Adipocyte (in vitro differentiated cells): ENCODE data around the gene APP.
A peak's percentile ranks its signal among the peaks of the same experiment; 100 is the strongest.

Experiments used
- DNase-seq: peaks from one replicate; pipeline ENCODE4 v3.0.0-alpha.2; 2015; ENCODE audit warnings: low read depth
- H3K27me3 ChIP-seq: replicated peaks from 2 replicates; pipeline ENCODE4 v1.7.0; 2013; ENCODE audit warnings: mild to moderate bottlenecking, low read length, moderate library complexity; ENCODE audit not compliant: control insufficient read depth, insufficient read depth
- H3K36me3 ChIP-seq: 2 replicates; pipeline ENCODE4 v1.7.0; 2013; ENCODE audit warnings: low read length, mild to moderate bottlenecking, moderate library complexity; ENCODE audit not compliant: control insufficient read depth, insufficient read depth, severe bottlenecking
- H3K4me1 ChIP-seq: 2 replicates; pipeline ENCODE4 v1.7.0; 2013; ENCODE audit warnings: mild to moderate bottlenecking, low read length, moderate library complexity; ENCODE audit not compliant: control insufficient read depth, insufficient read depth
- H3K4me3 ChIP-seq: 2 replicates; pipeline ENCODE4 v1.7.0; 2013; ENCODE audit warnings: mild to moderate bottlenecking, low read length, moderate library complexity
- H3K9ac ChIP-seq: 2 replicates; pipeline ENCODE4 v1.7.0; 2013; ENCODE audit warnings: mild to moderate bottlenecking, low read length, moderate library complexity
- H3K9me3 ChIP-seq: 2 replicates; pipeline ENCODE4 v1.7.0; 2013; ENCODE audit warnings: mild to moderate bottlenecking, low read length, moderate library complexity; ENCODE audit not compliant: control insufficient read depth

Gene APP

DNA sequence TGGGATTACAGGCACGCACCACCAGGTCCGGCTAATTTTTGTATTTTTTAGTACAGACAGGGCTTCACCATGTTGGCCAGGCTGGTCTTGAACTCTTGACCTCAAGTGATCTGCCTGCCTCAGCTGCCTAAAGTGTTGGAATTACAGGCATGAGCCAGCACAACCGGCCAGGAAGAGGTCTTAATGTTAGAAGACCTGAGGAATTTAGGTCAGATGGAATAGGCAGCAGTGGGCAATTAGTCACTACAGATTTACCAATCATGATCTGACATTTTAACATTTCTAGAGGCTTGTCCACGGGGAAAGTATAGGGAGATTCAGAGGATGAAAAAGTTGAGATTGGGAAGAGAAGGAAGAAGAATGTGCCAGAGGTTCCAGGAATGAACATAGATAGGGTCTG is 8.9 kb upstream of the APP start:
- DNase-seq = no peak
- no peak overlapping the region for H3K9ac ChIP-seq
- H3K27me3 ChIP-seq = no peaks in the 10 kb centered on the region
- H3K4me3 ChIP-seq = no peak overlapping the region
- H3K4me1 ChIP-seq = peaks cover under 1% of the 10 kb centered on the region
- peaks cover 9% of the 10 kb centered on the region for H3K9me3 ChIP-seq
- no peaks in the 10 kb centered on the region for H3K36me3 ChIP-seq

DNA sequence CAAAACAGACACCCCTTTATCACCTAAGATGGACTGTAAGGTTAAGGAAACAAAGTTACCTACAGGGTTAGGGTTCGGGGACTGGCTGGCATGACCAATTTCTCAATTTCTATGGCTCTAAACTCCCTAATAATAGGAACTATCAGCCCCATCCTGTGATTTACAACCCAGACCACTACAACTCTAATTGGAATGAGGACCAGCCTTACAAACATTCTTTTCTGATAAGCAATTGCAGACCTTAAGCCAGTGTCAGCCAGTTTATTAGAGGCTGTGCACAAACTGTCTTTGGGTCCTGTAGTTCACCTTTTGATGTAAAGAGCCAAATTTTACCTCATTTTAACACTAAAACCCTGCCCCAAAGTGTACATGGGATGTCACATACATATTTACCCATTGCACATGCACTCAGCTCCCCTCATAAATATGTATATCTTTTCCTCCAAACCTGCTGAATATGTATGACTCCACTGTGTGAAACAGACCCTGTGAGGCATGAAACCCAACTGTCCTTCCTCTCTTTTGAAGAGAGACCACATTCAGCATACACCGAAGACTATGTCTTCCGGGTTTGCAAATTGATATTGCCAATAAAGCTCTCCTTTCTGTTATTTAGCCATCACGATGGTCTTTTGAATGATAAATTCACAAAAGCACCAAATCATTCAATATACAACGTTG is 7.3 kb upstream of the APP start:
- Histone ChIP-seq H3K27me3 (no peaks in the 10 kb centered on the region), H3K4me3 (no peak overlapping the region), H3K4me1 (no peaks in the 10 kb centered on the region), H3K9me3 (no peaks in the 10 kb centered on the region), H3K36me3 (no peaks in the 10 kb centered on the region), H3K9ac (no peak overlapping the region)
- no peak for DNase-seq

DNA sequence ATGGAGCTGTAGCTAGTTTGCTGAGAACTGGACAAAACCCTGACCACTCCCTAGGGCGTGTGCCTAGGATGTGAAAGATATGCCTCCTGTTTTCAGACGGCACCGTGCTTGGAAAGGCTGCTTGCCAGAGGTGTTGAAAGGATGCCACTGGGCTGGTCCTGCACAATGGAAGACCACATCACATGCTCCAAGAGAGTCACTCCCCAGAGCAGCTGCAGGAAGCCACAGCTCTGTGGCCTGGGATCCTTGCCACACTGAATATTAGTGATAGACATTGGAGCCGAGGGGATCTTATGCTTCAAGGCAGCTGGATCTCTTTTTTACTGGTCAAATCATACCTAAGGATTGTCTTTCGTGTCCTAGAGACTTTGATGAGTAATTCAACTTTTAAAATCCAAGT is 6.6 kb upstream of the APP start:
- no peak for DNase-seq
- H3K9ac ChIP-seq = no peak overlapping the region
- H3K36me3 ChIP-seq = no peaks in the 10 kb centered on the region

DNA sequence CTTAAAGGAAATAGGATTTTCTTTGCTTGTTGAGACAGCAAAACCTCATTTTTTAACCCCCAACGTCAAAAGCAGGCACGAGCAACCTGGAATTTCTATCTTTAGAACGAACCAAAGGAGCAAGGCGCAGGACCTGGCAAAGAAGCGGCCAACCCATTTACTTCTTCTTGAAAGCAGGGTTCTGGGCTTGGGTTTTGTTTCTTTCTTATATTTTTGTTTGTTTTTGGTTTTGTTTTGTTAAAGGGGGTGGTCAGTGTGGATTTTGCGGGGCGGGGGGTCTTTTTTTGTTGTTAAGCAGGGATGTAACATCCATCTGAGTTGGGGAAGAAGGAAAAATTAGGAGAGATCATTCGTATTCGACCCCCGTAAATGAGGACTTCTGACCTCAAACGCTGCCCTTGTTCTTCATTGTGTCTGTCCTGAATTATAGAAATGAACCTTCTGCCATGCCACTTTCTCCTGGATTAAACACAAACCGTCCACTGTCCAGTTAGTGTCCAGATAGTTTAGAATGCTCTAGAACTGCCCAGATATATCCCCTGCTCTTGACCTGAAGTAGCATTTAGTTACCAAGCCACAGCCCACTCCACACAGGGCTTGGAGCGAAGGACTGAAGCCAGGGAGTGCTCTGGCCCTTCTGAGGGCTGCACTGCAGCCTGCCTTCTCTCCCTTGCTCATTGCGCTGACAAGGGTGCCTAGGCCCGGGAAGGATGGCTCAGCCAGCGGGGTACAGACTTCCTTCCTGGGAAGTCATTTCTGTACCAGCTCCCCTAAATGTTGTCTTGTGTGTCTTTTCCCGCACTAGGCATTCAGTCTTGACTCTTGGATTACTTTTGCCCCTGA is 909 bp upstream of the APP start:
- DNase-seq = no peak
- Histone ChIP-seq H3K36me3 (no peaks in the 10 kb centered on the region), H3K4me1 (peaks cover 14% of the 10 kb centered on the region), H3K9me3 (no peaks in the 10 kb centered on the region), H3K27me3 (no peaks in the 10 kb centered on the region), H3K9ac (peak overlapping the region; percentile 58), H3K4me3 (peak overlapping the region; percentile 97)

More for the DNA sequence above, 6.6 kb upstream of the APP start:
- H3K27me3 ChIP-seq = no peaks in the 10 kb centered on the region
- H3K9me3 ChIP-seq = no peaks in the 10 kb centered on the region
- H3K4me3 ChIP-seq = no peak overlapping the region
- no peaks in the 10 kb centered on the region for H3K4me1 ChIP-seq

DNA sequence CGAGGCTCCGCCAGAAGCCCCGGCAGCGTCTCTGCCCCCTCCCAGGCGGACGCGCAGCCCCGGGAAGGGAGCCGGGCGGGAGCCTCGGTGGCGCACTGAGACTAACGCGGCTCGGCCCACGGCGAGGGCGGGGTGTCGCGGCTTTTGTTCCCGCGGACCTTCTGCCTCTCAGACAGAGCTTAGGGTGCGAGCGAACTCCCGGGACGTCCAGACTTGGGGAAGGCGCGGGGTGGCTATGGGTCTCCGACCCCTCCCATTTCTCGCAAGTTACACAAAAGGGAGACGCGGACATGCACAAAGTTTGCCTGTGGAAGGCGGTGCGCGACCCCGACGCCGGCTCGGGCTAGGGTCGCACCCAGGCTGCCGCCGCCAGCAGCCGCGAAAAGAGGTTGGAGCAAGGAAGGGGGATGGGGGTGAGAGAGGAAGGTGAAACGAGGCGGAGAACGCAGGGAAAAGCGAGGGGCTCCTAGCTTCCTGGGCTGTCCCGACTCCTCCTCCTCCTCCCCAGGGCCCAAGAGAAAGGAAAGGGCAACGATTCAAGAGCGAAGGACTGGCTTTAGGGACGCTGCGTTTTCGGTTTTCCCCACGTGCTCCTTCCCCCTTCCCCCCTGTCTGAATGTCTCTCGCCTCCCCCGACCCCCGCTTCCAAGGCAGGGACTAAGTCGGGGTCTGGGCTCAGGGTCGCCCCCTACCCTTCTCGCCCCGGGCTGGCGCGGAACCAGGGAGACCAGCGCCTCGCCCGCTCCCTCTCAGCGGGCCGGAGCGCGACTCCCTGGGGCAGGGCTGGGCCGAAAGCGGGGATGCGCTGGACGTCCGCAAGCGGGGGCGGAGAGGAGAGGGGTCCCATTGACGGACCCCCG is 729 bp downstream of the APP start:
- peak; percentile 77 for DNase-seq

DNA sequence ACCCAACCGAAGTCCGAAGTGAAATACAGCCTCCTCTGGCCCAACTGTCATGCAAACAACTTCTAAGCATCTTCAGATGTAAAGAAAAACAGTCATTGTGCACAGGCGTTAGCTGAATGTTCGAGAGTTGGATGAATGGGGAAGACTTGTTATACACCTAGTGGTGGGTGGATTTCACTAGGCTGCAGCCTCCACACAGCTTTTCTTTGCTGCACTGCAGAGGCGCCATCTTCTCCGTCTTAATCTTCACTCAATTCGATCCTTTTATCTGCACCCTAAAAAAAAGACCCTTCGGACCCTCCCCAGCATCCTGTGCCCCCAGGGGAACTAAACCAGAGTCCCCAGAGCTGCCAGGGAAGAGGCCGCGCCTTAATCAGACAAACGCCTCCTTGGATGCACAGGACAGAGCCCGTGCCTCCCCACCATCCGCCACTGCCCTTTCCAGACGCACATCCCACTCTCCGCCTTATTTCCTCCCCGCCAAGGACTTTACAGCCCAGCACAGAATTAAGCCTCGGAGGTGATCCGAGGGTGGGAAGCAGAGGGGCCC is 1.4 kb downstream of the APP start:
- peak overlapping the region; percentile 97 for H3K4me3 ChIP-seq
- peak; percentile 82 for DNase-seq
- H3K36me3 ChIP-seq = no peaks in the 10 kb centered on the region
- no peaks in the 10 kb centered on the region for H3K9me3 ChIP-seq
- no peaks in the 10 kb centered on the region for H3K27me3 ChIP-seq
- H3K4me1 ChIP-seq = peaks cover 17% of the 10 kb centered on the region
- H3K9ac ChIP-seq = peak overlapping the region; percentile 94

More for the DNA sequence above, 729 bp downstream of the APP start:
- Histone ChIP-seq H3K4me1 (peaks cover 17% of the 10 kb centered on the region), H3K36me3 (no peaks in the 10 kb centered on the region), H3K9ac (peak overlapping the region; percentile 94), H3K4me3 (peak overlapping the region; percentile 97), H3K9me3 (no peaks in the 10 kb centered on the region), H3K27me3 (no peaks in the 10 kb centered on the region)

DNA sequence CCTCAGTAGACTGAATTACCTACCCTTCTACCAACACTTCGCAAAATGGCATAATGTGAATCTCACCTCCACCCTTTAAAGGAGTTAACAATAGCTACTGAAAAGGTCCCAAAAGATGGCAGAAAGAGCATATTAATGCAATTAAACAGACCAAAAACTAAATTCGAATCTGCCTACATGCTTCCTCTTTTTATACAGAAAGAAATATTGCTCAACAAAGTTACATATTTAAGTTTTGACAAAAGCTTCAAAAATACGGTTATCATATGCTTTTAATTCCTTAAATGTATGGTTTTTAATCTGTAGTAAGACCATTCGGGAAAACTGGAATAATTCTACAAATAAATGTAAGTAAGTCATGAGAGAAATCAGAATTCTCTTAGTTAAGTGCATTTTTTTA is 2.2 kb downstream of the APP start:
- H3K9ac ChIP-seq = peak overlapping the region; percentile 94
- DNase-seq = no peak
- peak overlapping the region; percentile 97 for H3K4me3 ChIP-seq
- no peaks in the 10 kb centered on the region for H3K36me3 ChIP-seq
- no peaks in the 10 kb centered on the region for H3K27me3 ChIP-seq
- H3K9me3 ChIP-seq = no peaks in the 10 kb centered on the region
- H3K4me1 ChIP-seq = peaks cover 17% of the 10 kb centered on the region

DNA sequence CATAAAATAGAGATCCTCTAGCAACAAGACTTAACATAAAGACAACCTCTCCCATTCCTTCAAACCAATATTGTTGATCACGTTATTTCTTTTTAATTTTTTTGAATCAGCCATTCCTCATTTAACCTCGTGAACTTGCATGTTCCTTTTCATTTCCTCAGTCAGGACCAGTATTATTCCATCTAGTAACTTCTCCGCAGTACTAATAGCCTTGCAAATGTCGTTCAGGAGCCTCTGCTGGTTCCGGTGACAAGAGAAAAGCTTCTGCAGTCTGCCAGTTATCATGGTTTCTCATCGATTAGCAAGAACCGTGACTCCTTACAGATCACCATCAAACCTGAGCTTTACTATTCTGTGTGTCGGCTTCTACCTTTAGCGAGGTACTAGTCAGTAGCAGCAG is 3.0 kb downstream of the APP start:
- no peak for DNase-seq
- no peak overlapping the region for H3K4me3 ChIP-seq
- peaks cover 17% of the 10 kb centered on the region for H3K4me1 ChIP-seq
- no peak overlapping the region for H3K9ac ChIP-seq
- no peaks in the 10 kb centered on the region for H3K27me3 ChIP-seq
- H3K9me3 ChIP-seq = no peaks in the 10 kb centered on the region
- H3K36me3 ChIP-seq = no peaks in the 10 kb centered on the region

DNA sequence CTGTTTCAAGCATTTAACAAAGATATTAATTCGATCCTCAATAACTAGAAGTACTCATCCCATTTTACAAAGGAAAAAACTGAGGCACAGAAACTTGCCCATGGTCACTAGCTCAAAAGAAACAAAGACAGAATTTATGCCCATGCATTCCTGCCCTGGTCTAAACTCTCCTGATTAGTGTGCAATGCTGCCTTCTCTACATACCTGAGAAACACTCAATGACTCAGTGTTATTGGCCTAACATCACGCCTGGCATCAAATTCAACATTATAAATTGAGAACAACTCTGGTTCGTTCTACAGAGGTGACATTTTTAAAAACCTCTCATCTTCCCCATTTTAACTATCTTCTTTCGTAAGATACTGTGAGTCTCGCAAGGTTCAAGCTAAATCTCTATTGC is 5.2 kb downstream of the APP start:
- H3K27me3 ChIP-seq = no peaks in the 10 kb centered on the region
- H3K4me1 ChIP-seq = peaks cover 13% of the 10 kb centered on the region
- H3K36me3 ChIP-seq = no peaks in the 10 kb centered on the region
- H3K4me3 ChIP-seq = no peak overlapping the region
- H3K9me3 ChIP-seq = no peaks in the 10 kb centered on the region
- DNase-seq = no peak
- H3K9ac ChIP-seq = no peak overlapping the region

DNA sequence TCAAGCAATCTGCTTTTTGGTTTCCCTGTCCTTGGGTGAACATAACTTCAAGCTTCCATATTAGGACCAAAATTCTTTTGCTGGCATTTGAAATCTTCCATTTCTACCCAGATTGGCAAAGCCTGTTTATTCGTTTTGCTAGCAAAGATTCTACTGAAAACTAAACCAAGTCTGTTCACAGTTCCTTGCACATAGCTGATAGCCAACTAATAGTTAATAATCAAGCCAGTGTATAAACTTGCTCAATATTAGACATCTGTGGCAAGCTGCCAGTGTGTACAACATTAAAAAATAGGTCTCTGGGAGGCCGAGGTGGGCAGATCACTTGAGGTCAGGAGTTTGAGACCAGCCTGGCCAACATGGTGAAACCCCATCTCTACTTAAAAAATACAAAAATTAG is 6.3 kb downstream of the APP start:
- Histone ChIP-seq H3K27me3 (no peaks in the 10 kb centered on the region), H3K9me3 (no peaks in the 10 kb centered on the region), H3K4me1 (peaks cover 13% of the 10 kb centered on the region), H3K9ac (no peak overlapping the region), H3K36me3 (no peaks in the 10 kb centered on the region), H3K4me3 (no peak overlapping the region)
- DNase-seq = no peak

DNA sequence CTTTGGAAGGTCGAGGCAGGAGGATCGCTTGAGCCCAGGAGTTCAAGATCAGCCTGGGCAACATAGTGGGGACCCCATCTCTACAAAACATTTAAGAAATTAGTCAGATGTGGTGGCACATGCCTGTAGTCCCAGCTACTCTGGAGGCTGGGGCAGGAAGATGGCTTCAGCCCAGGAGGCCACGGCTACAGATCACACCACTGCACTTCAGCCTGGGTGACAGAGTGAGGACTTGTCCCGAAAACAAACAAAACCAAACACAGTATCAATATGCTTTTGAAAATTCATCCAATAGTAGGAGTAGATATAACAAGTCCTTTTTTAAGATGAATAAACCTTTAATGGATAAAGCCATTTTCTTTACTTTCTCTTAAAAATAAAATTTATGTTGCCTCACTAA is 8.5 kb downstream of the APP start:
- Histone ChIP-seq H3K4me3 (no peak overlapping the region), H3K4me1 (peaks cover 3% of the 10 kb centered on the region), H3K9me3 (no peaks in the 10 kb centered on the region), H3K9ac (no peak overlapping the region), H3K27me3 (no peaks in the 10 kb centered on the region), H3K36me3 (no peaks in the 10 kb centered on the region)
- DNase-seq = no peak
